HG02840 (cell line): ENCODE measurements around the gene FARP2.

Source experiments
- ATAC-seq: cut with Tn5 transposase; IDR thresholded peaks from one replicate; pipeline ENCODE4 v1.9.1; 2021; ENCODE audit warnings: mild to moderate bottlenecking, moderate library complexity, moderate number of reproducible peaks; ENCODE audit not compliant: unreplicated experiment, low FRiP score

Gene FARP2

DNA sequence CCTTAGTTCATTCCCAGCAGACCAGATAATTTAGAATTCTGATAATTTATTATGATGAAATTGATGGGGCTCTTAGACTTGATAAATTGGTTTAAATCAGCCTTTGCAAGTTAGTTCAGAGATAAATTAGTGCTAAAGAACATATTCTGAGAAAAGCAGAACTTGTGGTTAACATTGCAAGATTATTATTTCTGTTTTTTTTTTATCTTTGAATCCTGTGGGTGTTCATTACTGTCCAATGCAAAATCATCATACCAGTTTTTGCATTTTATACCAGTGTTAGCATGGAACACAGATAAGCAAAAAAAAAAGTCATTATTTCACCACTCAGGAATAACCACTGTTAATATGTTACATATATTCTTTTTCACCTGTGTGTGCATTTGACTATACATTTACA is 31.3 kb upstream of the FARP2 start:
- no peak for ATAC-seq

DNA sequence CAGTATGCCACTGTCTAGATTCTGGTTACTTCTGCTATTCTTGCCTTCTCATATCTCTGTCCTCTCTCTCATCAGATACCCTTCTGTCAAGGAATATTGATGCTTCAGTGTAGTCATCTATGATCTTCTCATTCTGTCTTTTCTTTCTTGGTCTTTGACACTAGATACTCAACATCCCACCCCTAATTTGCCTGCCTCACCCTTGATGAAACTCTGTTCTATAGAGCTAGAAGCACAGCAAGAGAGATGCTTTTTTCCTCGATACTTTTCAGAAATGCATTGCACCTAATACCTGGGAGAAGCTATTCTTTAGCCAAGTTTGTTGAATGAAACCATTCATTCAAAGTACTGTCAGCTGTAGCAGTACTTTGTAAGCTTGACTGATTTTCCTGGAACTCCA is 30.8 kb upstream of the FARP2 start:
- ATAC-seq = no peak

DNA sequence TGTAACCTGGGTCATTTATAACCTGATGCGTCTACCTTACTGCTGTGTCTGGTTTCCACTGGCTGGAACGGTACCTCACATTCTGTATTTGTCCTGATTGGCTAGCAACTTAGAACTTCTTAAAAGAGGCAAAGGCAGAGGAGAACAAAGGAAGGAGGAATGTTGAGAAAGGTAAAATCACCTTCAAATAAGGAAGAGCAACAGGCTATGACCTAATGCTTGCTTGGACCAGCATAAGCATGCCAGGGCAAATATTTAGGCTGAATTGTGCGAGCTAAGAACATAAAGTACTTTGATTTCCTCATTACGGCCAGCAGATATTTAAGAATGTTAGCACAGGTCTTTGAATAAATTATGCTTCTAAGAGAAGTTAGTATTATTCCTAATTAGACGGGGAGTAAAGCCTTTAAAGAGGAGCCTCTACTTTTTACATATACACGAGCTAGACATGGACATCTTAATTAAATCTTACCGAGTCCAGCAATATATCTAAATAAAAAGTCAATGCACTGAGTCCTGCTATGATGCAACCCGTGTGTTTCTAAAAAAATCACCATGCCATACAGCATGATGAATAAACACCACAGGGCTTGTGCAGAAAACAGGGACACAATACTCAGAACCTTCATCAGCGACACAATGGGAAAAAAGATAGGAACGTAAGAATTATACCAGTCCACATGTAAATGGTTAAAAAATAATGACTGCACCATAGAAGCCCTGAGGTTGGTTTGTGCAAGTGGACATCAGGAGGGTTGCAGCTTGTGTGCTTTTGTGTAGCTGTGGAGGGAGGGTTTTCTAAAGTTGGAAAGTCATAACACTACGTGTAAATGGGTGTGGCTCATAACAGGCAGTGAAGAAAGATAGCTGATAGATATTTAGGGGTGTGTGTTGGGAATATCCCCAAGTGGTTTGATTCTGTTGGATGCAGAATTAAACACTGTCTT is 26.1 kb upstream of the FARP2 start:
- ATAC-seq = no peak

GRCh38 chr2:241330616-241330981 is 25.5 kb upstream of the FARP2 start:
- no peak for ATAC-seq

- no peak for ATAC-seq
These were observed 21.3 kb upstream of the FARP2 start for GRCh38 chr2:241334813-241335212.

DNA sequence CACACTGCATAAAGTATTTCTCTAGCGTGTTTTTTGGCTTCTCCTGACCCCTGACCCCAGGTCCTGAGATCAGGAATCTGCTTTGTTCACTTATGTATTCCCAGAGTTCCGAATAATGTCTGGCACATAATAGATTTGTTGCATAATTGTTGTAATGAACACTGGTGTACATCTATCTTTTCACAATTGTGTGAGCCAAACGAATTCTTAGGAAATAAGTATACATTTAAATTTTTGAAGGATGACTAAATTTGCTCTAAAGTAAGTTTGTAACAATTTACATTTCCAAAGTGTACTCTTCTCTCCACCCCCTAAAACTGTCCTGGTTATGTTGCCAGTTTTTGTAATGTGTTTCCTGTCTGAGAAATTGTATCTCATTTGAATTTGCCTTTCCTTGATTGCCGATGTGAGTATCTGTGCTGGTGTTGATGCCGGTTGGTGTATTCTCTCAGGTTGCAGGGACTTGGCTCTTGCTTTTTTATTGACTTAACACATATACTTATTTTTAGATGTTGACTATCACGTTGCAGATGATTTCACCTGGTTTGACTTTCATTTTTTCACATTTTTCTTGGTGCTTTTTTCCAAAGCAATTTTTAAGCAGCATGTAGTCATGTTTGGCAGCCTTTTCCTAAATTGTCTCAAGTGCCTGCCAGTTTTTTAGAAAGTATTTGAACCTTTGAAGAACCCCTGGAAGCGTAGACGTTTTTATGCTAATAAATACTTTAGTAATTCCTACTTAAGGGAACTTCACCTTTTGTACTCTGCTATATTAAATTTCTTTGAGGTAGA is 16.1 kb upstream of the FARP2 start:
- no peak for ATAC-seq

DNA sequence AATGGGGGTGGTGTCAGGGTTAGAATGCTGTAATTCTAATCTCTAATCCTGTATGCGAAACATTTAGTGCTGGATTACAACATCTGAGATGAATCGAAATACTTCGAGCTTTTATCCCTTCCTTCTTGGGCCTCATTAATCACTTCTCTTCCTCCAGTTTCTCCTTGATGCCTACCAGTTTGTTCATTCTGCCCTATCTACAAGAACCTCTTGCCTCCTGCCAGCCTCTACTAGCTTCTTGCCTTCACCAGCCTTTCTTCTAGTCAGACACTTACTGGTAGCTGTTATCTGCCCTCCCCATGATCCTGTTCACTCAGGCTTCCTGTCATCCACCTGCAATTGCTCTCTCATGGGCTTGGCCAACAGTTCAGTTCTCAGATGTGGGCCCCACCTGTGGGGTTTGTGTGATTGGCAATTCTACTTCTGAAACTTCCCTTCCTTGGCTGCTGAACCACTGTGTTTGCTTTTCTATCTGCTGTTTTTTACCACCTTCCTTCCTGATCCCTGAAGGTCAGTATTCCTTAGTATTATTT is 15.4 kb upstream of the FARP2 start:
- ATAC-seq = no peak

- ATAC-seq = no peak
These were observed 11.0 kb upstream of the FARP2 start for GRCh38 chr2:241344925-241345651.

- ATAC-seq = no peak
These were observed 6.1 kb upstream of the FARP2 start for GRCh38 chr2:241349941-241350340.

DNA sequence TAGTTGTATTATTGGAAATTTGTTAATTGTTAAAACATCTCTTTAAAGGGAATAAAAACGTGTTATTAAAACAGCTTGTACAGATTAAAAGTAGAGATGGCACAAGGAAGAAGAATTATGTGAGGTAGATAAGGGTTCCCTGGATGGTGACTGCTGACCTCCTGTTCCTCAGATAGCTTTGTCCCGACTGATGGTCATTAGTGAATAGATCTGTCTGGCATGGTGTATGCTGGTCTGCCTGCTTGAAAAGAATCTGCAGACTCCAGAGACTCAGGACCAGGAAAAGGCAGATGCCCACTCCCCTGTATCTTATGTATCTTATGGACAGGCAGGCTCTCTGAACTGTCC is 5.6 kb upstream of the FARP2 start:
- no peak for ATAC-seq

- ATAC-seq = no peak
These were observed 5.0 kb upstream of the FARP2 start for GRCh38 chr2:241350878-241351639.

- ATAC-seq = no peak
These were observed 4.4 kb upstream of the FARP2 start for GRCh38 chr2:241351640-241352031.

GRCh38 chr2:241352227-241352626 is 3.9 kb upstream of the FARP2 start:
- no peak for ATAC-seq

GRCh38 chr2:241354668-241355658 is 1.1 kb upstream of the FARP2 start:
- no peak for ATAC-seq

- no peak for ATAC-seq
These were observed 781 bp downstream of the FARP2 start for GRCh38 chr2:241356871-241357260.

DNA sequence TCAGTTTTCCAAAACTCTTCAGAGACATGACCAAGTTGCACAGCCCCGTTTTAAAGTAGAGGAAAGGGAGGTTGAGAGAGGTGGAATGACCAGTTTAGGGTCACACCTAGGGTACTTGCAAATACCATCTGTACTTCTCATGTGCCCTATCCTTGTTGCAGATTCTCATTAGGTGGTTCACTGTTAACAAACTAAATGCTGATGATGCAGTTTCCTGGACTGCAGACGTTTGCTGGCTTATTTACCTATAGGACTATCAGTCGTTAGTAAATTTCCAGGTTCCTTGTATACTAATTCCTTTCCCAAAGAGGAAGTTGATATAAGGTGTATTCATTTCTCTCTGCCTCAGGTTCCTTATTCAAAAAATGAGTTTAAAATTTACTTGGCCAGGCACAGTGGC is 1.4 kb downstream of the FARP2 start:
- ATAC-seq = no peak

- ATAC-seq = no peak
These were observed 2.4 kb downstream of the FARP2 start for GRCh38 chr2:241358470-241358869.

GRCh38 chr2:241359481-241360045 is 3.5 kb downstream of the FARP2 start:
- ATAC-seq = no peak

- no peak for ATAC-seq
These were observed 7.3 kb downstream of the FARP2 start for GRCh38 chr2:241363426-241363825.
